Peyer's patch (tissue), 4 donors: ENCODE results near the gene LYPD8.

Source experiments
- POLR2A ChIP-seq, 2 donors: fragments of 450-650 bp; IDR thresholded peaks; one replicate each; pipeline ENCODE4 v1.5.1; 2017; ENCODE audit warnings: antibody characterized with exemption in 2 of 2, mild to moderate bottlenecking in 2 of 2, moderate library complexity in 2 of 2
- TF ChIP-seq, protein P1 (sequence below), 6 experiments: fragments of 450-650 bp in 4 of 6; fragments of 200-600 bp in 2 of 6; sonication (generic) in 1 of 6; IDR thresholded peaks; one replicate each; pipeline ENCODE4 v1.5.1; 2017 to 2019; ENCODE audit warnings: antibody characterized with exemption in 6 of 6, mild to moderate bottlenecking in 3 of 6, moderate library complexity in 1 of 6

DNA sequence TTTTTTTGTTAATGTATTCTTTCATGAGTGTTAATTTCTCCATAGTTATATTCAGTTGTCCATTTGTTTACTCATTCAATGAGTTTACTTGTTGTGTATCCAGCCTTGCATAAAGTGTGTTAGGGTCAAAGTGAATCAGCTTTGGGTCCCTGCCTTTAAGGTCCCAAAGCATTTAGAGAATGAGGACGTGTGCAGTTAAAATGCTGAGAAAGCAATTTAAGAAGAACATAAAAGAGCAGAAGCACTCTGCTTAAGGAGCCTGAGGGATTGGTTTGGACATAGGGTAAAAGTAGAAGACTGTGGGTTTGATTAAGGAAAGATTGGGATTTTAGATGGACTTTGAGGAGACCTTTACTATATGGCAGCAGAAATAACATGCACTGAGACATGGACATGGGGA is 56.5 kb downstream of the LYPD8 start:
- TF ChIP-seq, protein P1, sequence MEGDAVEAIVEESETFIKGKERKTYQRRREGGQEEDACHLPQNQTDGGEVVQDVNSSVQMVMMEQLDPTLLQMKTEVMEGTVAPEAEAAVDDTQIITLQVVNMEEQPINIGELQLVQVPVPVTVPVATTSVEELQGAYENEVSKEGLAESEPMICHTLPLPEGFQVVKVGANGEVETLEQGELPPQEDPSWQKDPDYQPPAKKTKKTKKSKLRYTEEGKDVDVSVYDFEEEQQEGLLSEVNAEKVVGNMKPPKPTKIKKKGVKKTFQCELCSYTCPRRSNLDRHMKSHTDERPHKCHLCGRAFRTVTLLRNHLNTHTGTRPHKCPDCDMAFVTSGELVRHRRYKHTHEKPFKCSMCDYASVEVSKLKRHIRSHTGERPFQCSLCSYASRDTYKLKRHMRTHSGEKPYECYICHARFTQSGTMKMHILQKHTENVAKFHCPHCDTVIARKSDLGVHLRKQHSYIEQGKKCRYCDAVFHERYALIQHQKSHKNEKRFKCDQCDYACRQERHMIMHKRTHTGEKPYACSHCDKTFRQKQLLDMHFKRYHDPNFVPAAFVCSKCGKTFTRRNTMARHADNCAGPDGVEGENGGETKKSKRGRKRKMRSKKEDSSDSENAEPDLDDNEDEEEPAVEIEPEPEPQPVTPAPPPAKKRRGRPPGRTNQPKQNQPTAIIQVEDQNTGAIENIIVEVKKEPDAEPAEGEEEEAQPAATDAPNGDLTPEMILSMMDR (IDR thresholded peaks at IDR 0.05): no peak
- no peak for TF ChIP-seq POLR2A (IDR thresholded peaks at IDR 0.05)
